WTC11 (cell line): Measurements from ENCODE around the gene SPIC. TPM values are rescaled to one million over a fixed set of nuclear protein-coding genes. Genes with fewer than 3 reads are reported as not detected.

Source experiments
- ATAC-seq: fragments of 200-7000 bp; cut with Tn5 transposase; 2 replicates; pipeline ENCODE4 v1.10.0; 2021; ENCODE audit warnings: mild to moderate bottlenecking, moderate library complexity
- Bru-seq: library from RNA; stranded (reverse); fragments of 400-500 nt; gene quantifications from one replicate; lab custom pipeline; 2021; lab: Mats Ljungman, UMichigan
- CTCF ChIA-PET: fragments of 300-600 bp; sonication (Branson Sonifier 250); formaldehyde crosslinking; loops from one replicate; lab custom pipeline; 2021; ENCODE audit warnings: antibody characterized with exemption; lab: Charles Lee
- POLR2A ChIA-PET: fragments of 350-600 bp; sonication (Branson Sonifier 250); formaldehyde crosslinking; loops from one replicate; lab custom pipeline; 2021; ENCODE audit warnings: antibody characterized with exemption; lab: Charles Lee
- DNase-seq: peaks from one replicate; pipeline ENCODE4 v3.0.0; 2021; ENCODE audit warnings: low spot score
- H3K27ac Mint-ChIP-seq: 2 replicates; pipeline ENCODE4 v1.8.0; 2021; ENCODE audit warnings: mixed read lengths
- H3K27me3 Mint-ChIP-seq: 2 replicates; pipeline ENCODE4 v1.8.0; 2021; ENCODE audit warnings: low read depth, mild to moderate bottlenecking, moderate library complexity, mixed read lengths
- H3K36me3 Mint-ChIP-seq: 2 replicates; pipeline ENCODE4 v1.8.0; 2021; ENCODE audit warnings: mixed read lengths
- H3K4me1 Mint-ChIP-seq: 2 replicates; pipeline ENCODE4 v1.8.0; 2022; ENCODE audit warnings: mixed read lengths
- H3K4me3 Mint-ChIP-seq: 2 replicates; pipeline ENCODE4 v1.8.0; 2021; ENCODE audit warnings: mild to moderate bottlenecking, moderate library complexity, mixed read lengths
- H3K9me3 Mint-ChIP-seq: 2 replicates; pipeline ENCODE4 v1.8.0; 2021; ENCODE audit warnings: mixed read lengths
- ATF1 ChIP-seq: sonication (generic); formaldehyde crosslinking; IDR thresholded peaks from 2 replicates; pipeline ENCODE4 v1.8.1; 2023; ENCODE audit warnings: mild to moderate bottlenecking, moderate library complexity, missing genetic modification reagents
- ATF2 ChIP-seq: sonication (generic); formaldehyde crosslinking; IDR thresholded peaks from 2 replicates; pipeline ENCODE4 v1.8.1; 2022; ENCODE audit warnings: low read depth, missing genetic modification reagents, borderline replicate concordance
- CDX4 ChIP-seq: fragments of 250-450 bp; sonication (Bioruptor Pico); IDR thresholded peaks from 2 replicates; pipeline ENCODE4 v1.9.0; 2021; ENCODE audit warnings: moderate library complexity, mild to moderate bottlenecking, inconsistent platforms, borderline replicate concordance
- CREB1 ChIP-seq: sonication (generic); formaldehyde crosslinking; IDR thresholded peaks from 2 replicates; pipeline ENCODE4 v1.8.0; 2023; ENCODE audit warnings: mild to moderate bottlenecking, missing genetic modification reagents
- CREM ChIP-seq: sonication (generic); formaldehyde crosslinking; IDR thresholded peaks from 2 replicates; pipeline ENCODE4 v1.8.1; 2022; ENCODE audit warnings: mild to moderate bottlenecking, missing genetic modification reagents, moderate library complexity
- ESRRA ChIP-seq: sonication (generic); formaldehyde crosslinking; IDR thresholded peaks from 2 replicates; pipeline ENCODE4 v1.8.1; 2022; ENCODE audit warnings: mild to moderate bottlenecking, missing genetic modification reagents, borderline replicate concordance
- FOXK1 ChIP-seq: sonication (generic); formaldehyde crosslinking; IDR thresholded peaks from 2 replicates; pipeline ENCODE4 v1.8.0; 2022; ENCODE audit warnings: mild to moderate bottlenecking, moderate library complexity, missing genetic modification reagents
- PRRX2 ChIP-seq: fragments of 250-450 bp; sonication (Bioruptor Pico); IDR thresholded peaks from 2 replicates; pipeline ENCODE4 v1.8.0; 2021; ENCODE audit warnings: mild to moderate bottlenecking
- RORB ChIP-seq: fragments of 250-450 bp; sonication (Bioruptor Pico); IDR thresholded peaks from 2 replicates; pipeline ENCODE4 v1.9.0; 2021; ENCODE audit warnings: mild to moderate bottlenecking
- SP1 ChIP-seq: sonication (generic); formaldehyde crosslinking; conservative IDR thresholded peaks from 2 replicates; pipeline ENCODE4 v1.8.1; 2022; ENCODE audit warnings: missing genetic modification reagents
- TP53 ChIP-seq: sonication (generic); formaldehyde crosslinking; IDR thresholded peaks from 2 replicates; pipeline ENCODE4 v1.8.1; 2023; ENCODE audit warnings: mild to moderate bottlenecking, missing genetic modification reagents
- ZBTB21 ChIP-seq: sonication (generic); formaldehyde crosslinking; IDR thresholded peaks from 2 replicates; pipeline ENCODE4 v1.8.1; 2023; ENCODE audit warnings: mild to moderate bottlenecking, missing genetic modification reagents, borderline replicate concordance
- ZNF219 ChIP-seq: sonication (generic); formaldehyde crosslinking; IDR thresholded peaks from 2 replicates; pipeline ENCODE4 v1.8.0; 2023; ENCODE audit warnings: missing genetic modification reagents, mild to moderate bottlenecking, borderline replicate concordance
- ZNF232 ChIP-seq: sonication (generic); formaldehyde crosslinking; IDR thresholded peaks from 2 replicates; pipeline ENCODE4 v1.8.0; 2022; ENCODE audit warnings: mild to moderate bottlenecking, missing genetic modification reagents
- ZNF425 ChIP-seq: fragments of 250-450 bp; sonication (Bioruptor Pico); conservative IDR thresholded peaks from 2 replicates; pipeline ENCODE4 v1.9.0; 2021; ENCODE audit warnings: mild to moderate bottlenecking
- ZNF671 ChIP-seq: fragments of 250-450 bp; sonication (Bioruptor Pico); IDR thresholded peaks from 2 replicates; pipeline ENCODE4 v1.8.0; 2021; ENCODE audit warnings: mild to moderate bottlenecking
- long read RNA-seq, 3 experiments: library from RNA in 1 of 3; library from capped mRNA in 1 of 3; library from polyadenylated mRNA in 1 of 3; unstranded in 2 of 3; stranded (forward) in 1 of 3; transcript quantifications; one replicate each; pipeline ENCODE4 v2.0.0, GENCODE V29; 2021
- total RNA-seq: library from RNA; stranded (reverse); gene quantifications from 3 replicates; pipeline ENCODE4 v1.2.3, GENCODE V29; 2021

The SPIC gene
- not detected in 3 replicates for total RNA-seq
- Bru-seq, nascent RNA = not detected
- long read RNA-seq, experiment 1 = 0 reads
- long read RNA-seq, experiment 2 = 0 reads
- long read RNA-seq, experiment 3 = 0 reads

DNA sequence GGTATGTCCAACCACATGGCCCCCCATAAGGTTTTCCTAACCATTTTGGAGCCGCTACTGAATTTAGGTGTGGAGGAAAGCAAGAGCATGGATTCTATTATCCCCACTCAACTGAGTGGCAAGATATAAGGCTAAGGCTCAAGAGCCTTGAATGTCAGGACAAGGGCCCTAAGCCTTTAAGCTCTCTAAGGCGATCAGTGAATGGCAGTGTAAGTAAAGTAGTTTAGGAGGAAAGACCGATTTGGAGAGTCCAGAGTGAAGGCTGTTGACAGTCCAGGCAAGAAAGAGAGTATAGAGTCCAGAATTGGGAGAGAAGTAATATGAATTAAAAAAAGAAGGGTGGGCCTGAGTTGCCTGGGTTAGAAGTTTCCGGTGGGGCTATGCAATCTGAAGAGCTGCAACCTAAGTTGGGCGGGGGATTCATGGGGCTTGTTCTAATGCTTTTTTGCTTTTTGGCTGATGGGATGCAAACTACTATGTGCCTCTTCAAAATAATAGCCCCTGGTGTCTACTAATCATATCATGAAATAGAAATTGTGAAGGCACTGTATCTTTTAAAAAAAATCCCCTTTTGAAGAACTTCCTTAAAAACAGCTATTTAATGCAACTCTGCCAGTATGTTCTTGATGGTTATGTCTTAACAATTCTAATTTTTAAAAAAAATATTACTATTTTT, at the start of gene SPIC:
Gene SPIC, plus strand, starts transcription at position 626 of the 676 bp plus-strand sequence. CDS start 1,569 bp downstream, outside the sequence.
- ChIA-PET POLR2A (no interaction called here), CTCF (interaction anchor here (0.9 to 1.8 kb wide), 2 partner anchors 284 to 356 kb away, joined by 3 to 7 read pairs; partner anchors contain the start of gene GNPTAB)
- Mint-ChIP-seq H3K4me3 (no peak within 1 kb of the TSS), H3K4me1 (peaks cover 21% of the 10 kb centered on the region), H3K36me3 (no peaks in the 10 kb centered on the region), H3K27me3 (peaks cover 33% of the 10 kb centered on the region), H3K9me3 (no peaks in the 10 kb centered on the region), H3K27ac (no peak within 1 kb of the TSS)
- DNase-seq = no peak
- no peak for TF ChIP-seq ZNF425 (CRISPR knock-in tag)
- no peak for TF ChIP-seq SP1 (CRISPR knock-in tag)
- no peak for TF ChIP-seq ZBTB21 (CRISPR knock-in tag)
- TF ChIP-seq RORB = no peak
- TF ChIP-seq ZNF219 = no peak
- ATAC-seq = 0 out of 2 replicates have a peak, but pooled peaks have one; percentile 20

GRCh38 chr12:101430456-101430855, 44.7 kb upstream of the SPIC start:
- H3K4me3 Mint-ChIP-seq = no peak overlapping the region
- no peak for ATAC-seq
- POLR2A ChIA-PET = no interaction called here

DNA sequence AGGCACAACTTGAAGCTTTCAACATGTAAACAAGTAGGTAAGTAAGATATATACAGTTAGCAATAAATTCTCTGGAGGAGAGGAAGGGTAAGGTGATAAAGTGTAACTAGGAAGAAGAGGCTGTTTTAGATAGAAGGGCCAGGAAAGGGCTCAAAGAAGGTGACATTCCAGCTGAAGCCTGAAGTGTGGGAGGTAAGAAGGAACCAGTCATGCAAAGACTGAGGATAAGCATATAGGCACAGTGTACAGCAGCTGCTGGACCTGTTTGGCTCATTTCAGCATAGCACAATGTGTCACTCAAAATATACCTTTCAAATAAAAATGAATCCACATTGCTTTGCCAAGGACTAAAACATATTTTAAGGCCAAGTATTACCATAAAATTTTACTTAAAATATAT, 39.0 kb upstream of the SPIC start:
- Mint-ChIP-seq H3K27ac (no peak overlapping the region), H3K9me3 (0 out of 2 replicates have a peak, but pooled peaks cover 3% of the 10 kb centered on the region), H3K36me3 (no peaks in the 10 kb centered on the region), H3K4me1 (no peaks in the 10 kb centered on the region), H3K4me3 (no peak overlapping the region), H3K27me3 (no peaks in the 10 kb centered on the region)
- DNase-seq (no peak), ATAC-seq (no peak)
- TF ChIP-seq CREM (CRISPR knock-in tag) (no peak), ESRRA (CRISPR knock-in tag) (no peak), ZNF425 (CRISPR knock-in tag) (no peak), CDX4 (CRISPR knock-in tag) (no peak), RORB (no peak), CREB1 (CRISPR knock-in tag) (no peak)
- CTCF ChIA-PET = no interaction called here
- POLR2A ChIA-PET = interaction anchor here (0.7 kb wide), 1 partner anchor 451 kb away, joined by 5 read pairs; no protein-coding TSS in a partner anchor

More at GRCh38 chr12:101430456-101430855, 44.7 kb upstream of the SPIC start:
- peaks cover 10% of the 10 kb centered on the region for H3K9me3 Mint-ChIP-seq
- CTCF ChIA-PET = no interaction called here
- TF ChIP-seq ATF1 (CRISPR knock-in tag) = no peak
- TF ChIP-seq ESRRA (CRISPR knock-in tag) = no peak
- no peak for TF ChIP-seq ZNF671 (CRISPR knock-in tag)
- no peak for TF ChIP-seq TP53
- no peak for TF ChIP-seq FOXK1 (CRISPR knock-in tag)
- no peak for TF ChIP-seq ZNF232 (CRISPR knock-in tag)
- TF ChIP-seq ATF2 (CRISPR knock-in tag) = no peak
- no peak for TF ChIP-seq PRRX2 (CRISPR knock-in tag)
- TF ChIP-seq, all 79 proteins: peak for 0
- no peaks in the 10 kb centered on the region for H3K27me3 Mint-ChIP-seq
- H3K4me1 Mint-ChIP-seq = no peaks in the 10 kb centered on the region
- H3K27ac Mint-ChIP-seq = no peak overlapping the region
- no peaks in the 10 kb centered on the region for H3K36me3 Mint-ChIP-seq
- DNase-seq = no peak
